ENCODE data around the gene HIVEP2. TPM values are rescaled to one million over a fixed set of nuclear protein-coding genes. Genes with fewer than 3 reads are reported as not detected.
A peak's percentile ranks its signal among the peaks of the same experiment; 100 is the strongest.

The HIVEP2 gene
- total and polyA plus RNA-seq, 2 donors from 2014 or later, result 2.4 to 26.0 TPM

DNA sequence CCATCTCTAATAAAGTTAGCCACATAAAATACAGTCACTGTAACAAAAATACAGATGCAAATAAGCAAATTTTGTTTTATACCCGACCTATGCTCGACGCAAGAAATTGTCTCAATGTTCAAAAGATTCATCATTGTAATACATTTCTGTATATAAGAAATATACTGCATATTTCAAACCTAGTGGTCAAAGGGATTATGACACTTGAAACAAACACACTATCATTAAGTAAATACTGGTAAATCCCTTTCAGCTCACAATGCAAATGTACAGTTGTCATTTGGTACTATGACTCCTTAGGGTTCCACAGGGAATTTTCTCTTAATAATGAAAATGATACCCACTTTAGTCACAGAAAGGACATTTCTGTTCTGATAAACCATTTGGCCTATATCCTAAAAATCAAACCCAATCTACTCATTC lies 2.2 kb downstream of the HIVEP2 start:
- peaks cover 0 to 16% (median 0%) of the 10 kb centered on the region in 3 donors for H3K4me1 ChIP-seq (ENCODE audit: control insufficient read depth in 2 of 3, insufficient read depth in 2 of 3, low read depth in 1 of 3, low read length in 3 of 3)
- FAIRE-seq (peak; percentile 19), DNase-seq (peak in 2 of 5 donors; percentile 36 to 52)

DNA sequence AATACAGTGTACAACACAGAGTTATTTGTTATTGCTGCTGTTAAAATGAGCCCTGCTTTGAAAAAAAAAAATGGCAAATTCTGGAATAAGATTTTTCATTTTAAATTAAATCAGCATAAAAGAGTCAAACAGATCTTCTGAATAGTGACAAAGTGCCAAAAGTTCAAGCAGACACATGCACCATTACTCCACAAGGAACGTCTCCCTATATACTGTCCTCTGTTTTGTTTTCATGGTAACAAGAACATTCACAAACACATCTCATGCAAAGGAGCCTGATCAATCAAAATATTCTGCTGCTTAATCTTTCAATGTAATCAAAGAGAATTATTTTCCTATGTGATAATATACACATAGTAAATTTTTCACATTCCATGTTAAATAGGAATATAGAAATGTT lies 2.7 kb downstream of the HIVEP2 start:
- Histone ChIP-seq H3K9ac (ENCODE audit: low read length in 3 of 3) (no peak overlapping the region), H3K4me1 (ENCODE audit: control insufficient read depth in 2 of 3, insufficient read depth in 2 of 3, low read depth in 1 of 3, low read length in 3 of 3) (peaks cover 0 to 16% (median 0%) of the 10 kb centered on the region in 3 donors), H3K27ac (ENCODE audit: low read depth in 2 of 2, low read length in 2 of 2) (no peak overlapping the region), H3K4me3 (ENCODE audit: low read length in 3 of 3) (no peak overlapping the region), H3K27me3 (ENCODE audit: control insufficient read depth, insufficient read depth, low read length) (no peaks in the 10 kb centered on the region), H3K9me3 (ENCODE audit: control insufficient read depth in 2 of 3, insufficient read depth in 1 of 3, low read length in 3 of 3) (no peaks in the 10 kb centered on the region), H3K36me3 (ENCODE audit: control insufficient read depth in 2 of 3, insufficient read depth in 3 of 3, low read length in 3 of 3) (no peaks in the 10 kb centered on the region)
- intact Hi-C loops (cut with DNase I), result no loop called here
- FAIRE-seq (no peak), DNase-seq (no peak)
- TF ChIP-seq, protein P1, sequence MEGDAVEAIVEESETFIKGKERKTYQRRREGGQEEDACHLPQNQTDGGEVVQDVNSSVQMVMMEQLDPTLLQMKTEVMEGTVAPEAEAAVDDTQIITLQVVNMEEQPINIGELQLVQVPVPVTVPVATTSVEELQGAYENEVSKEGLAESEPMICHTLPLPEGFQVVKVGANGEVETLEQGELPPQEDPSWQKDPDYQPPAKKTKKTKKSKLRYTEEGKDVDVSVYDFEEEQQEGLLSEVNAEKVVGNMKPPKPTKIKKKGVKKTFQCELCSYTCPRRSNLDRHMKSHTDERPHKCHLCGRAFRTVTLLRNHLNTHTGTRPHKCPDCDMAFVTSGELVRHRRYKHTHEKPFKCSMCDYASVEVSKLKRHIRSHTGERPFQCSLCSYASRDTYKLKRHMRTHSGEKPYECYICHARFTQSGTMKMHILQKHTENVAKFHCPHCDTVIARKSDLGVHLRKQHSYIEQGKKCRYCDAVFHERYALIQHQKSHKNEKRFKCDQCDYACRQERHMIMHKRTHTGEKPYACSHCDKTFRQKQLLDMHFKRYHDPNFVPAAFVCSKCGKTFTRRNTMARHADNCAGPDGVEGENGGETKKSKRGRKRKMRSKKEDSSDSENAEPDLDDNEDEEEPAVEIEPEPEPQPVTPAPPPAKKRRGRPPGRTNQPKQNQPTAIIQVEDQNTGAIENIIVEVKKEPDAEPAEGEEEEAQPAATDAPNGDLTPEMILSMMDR (IDR thresholded peaks at IDR 0.05; ENCODE audit: borderline replicate concordance, extremely low read depth, insufficient read depth), result no peak

More for the DNA sequence above, 2.2 kb downstream of the HIVEP2 start:
- Histone ChIP-seq H3K36me3 (ENCODE audit: control insufficient read depth in 2 of 3, insufficient read depth in 3 of 3, low read length in 3 of 3) (no peaks in the 10 kb centered on the region), H3K27me3 (ENCODE audit: control insufficient read depth, insufficient read depth, low read length) (no peaks in the 10 kb centered on the region), H3K4me3 (ENCODE audit: low read length in 3 of 3) (no peak overlapping the region), H3K9ac (ENCODE audit: low read length in 3 of 3) (no peak overlapping the region), H3K27ac (ENCODE audit: low read depth in 2 of 2, low read length in 2 of 2) (no peak overlapping the region), H3K9me3 (ENCODE audit: control insufficient read depth in 2 of 3, insufficient read depth in 1 of 3, low read length in 3 of 3) (no peaks in the 10 kb centered on the region)
- TF ChIP-seq, protein P1 (IDR thresholded peaks at IDR 0.05; ENCODE audit: borderline replicate concordance, extremely low read depth, insufficient read depth), result peak; percentile 12
- intact Hi-C loops (cut with DNase I), result no loop called here

DNA sequence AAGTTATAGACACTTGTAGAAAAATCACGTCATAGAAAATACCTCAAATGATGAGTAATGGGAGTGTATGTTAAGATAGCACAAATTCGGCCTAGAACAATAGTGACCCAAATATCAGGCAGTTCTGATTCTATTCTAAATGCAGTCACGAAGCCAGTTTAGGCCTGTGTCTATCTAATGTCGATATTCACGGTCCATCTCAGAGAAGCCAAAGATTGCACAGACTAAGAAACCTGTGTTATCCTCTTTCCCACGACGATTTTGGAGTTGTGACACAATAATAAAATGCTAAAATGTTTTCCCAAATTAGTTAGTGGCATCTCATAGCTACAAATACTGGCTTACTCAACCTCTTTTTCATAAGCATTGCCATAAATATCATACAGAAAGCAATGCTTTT lies 4.0 kb downstream of the HIVEP2 start:
- TF ChIP-seq, protein P1 (IDR thresholded peaks at IDR 0.05; ENCODE audit: borderline replicate concordance, extremely low read depth, insufficient read depth), result no peak
- peaks cover 0 to 16% (median 0%) of the 10 kb centered on the region in 3 donors for H3K4me1 ChIP-seq (ENCODE audit: control insufficient read depth in 2 of 3, insufficient read depth in 2 of 3, low read depth in 1 of 3, low read length in 3 of 3)
- no peak overlapping the region for H3K9ac ChIP-seq (ENCODE audit: low read length in 3 of 3)
- no peaks in the 10 kb centered on the region for H3K9me3 ChIP-seq (ENCODE audit: control insufficient read depth in 2 of 3, insufficient read depth in 1 of 3, low read length in 3 of 3)
- no peak for DNase-seq
- intact Hi-C loops (cut with DNase I), result no loop called here
- H3K36me3 ChIP-seq (ENCODE audit: control insufficient read depth in 2 of 3, insufficient read depth in 3 of 3, low read length in 3 of 3), result no peaks in the 10 kb centered on the region
- FAIRE-seq, result no peak
- H3K27ac ChIP-seq (ENCODE audit: low read depth in 2 of 2, low read length in 2 of 2), result no peak overlapping the region
- no peak overlapping the region for H3K4me3 ChIP-seq (ENCODE audit: low read length in 3 of 3)
- no peaks in the 10 kb centered on the region for H3K27me3 ChIP-seq (ENCODE audit: control insufficient read depth, insufficient read depth, low read length)

DNA sequence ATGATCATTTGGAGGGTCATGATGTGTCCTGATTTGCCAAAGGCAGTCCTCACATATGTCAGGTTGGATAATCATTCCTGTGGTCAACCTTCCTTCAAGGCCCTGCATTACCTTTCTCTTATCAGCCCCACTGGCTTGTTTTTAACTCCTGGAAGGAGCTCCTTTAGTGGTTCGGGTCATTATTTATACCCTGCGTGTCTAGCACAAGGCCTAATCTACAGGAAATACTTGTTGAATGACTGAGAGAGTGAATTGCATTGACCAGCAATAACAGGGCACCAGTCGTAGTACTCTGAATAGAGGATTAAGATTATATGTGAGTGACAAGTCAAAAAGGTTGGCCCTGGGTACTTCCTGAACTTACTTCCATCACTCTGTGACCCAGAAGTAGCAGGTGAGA lies 4.5 kb downstream of the HIVEP2 start:
- intact Hi-C loops (cut with DNase I), result no loop called here
- DNase-seq (no peak), FAIRE-seq (no peak)
- no peak overlapping the region for H3K9ac ChIP-seq (ENCODE audit: low read length in 3 of 3)
- H3K36me3 ChIP-seq (ENCODE audit: control insufficient read depth in 2 of 3, insufficient read depth in 3 of 3, low read length in 3 of 3), result no peaks in the 10 kb centered on the region
- H3K9me3 ChIP-seq (ENCODE audit: control insufficient read depth in 2 of 3, insufficient read depth in 1 of 3, low read length in 3 of 3), result no peaks in the 10 kb centered on the region
- H3K4me1 ChIP-seq (ENCODE audit: control insufficient read depth in 2 of 3, insufficient read depth in 2 of 3, low read depth in 1 of 3, low read length in 3 of 3), result peaks cover 0 to 16% (median 0%) of the 10 kb centered on the region in 3 donors
- no peak overlapping the region for H3K4me3 ChIP-seq (ENCODE audit: low read length in 3 of 3)
- H3K27ac ChIP-seq (ENCODE audit: low read depth in 2 of 2, low read length in 2 of 2), result no peak overlapping the region
- TF ChIP-seq, protein P1 (IDR thresholded peaks at IDR 0.05; ENCODE audit: borderline replicate concordance, extremely low read depth, insufficient read depth), result no peak
- no peaks in the 10 kb centered on the region for H3K27me3 ChIP-seq (ENCODE audit: control insufficient read depth, insufficient read depth, low read length)
